Measurements from ENCODE around the gene SCN11A. TPM values are rescaled to one million over a fixed set of nuclear protein-coding genes. Genes with fewer than 3 reads are reported as not detected.

Gene SCN11A
- total and polyA plus RNA-seq, 9 of the 15 experiments (the other 6 are each of a cell fraction or from before 2014, with no cell fraction given) = 0.01 to 0.05 (median 0.04) TPM; not detected in 6

- TF ChIP-seq RNF219 (CRISPR knock-in tag; IDR thresholded peaks at IDR 0.05) (no peak), RBM34 (IDR thresholded peaks at IDR 0.05; ENCODE audit: borderline replicate concordance, insufficient read depth, low read length) (no peak), ZNF695 (CRISPR knock-in tag; IDR thresholded peaks at IDR 0.05) (no peak), MYNN (IDR thresholded peaks at IDR 0.05) (0 out of 2 replicates have a peak, but pooled peaks have one; percentile 7), MYNN (CRISPR knock-in tag; IDR thresholded peaks at IDR 0.05) (no peak), RUNX1 (IDR thresholded peaks at IDR 0.05; ENCODE audit: low read depth) (0 out of 2 replicates have a peak, but pooled peaks have one; percentile 37), NCOA1 (IDR thresholded peaks at IDR 0.05; ENCODE audit: low read depth) (no peak), HDAC1 (IDR thresholded peaks at IDR 0.05) (peak in 1 of 2 experiments; percentile 95; a peak in 2 of 4 replicates), L3MBTL2 (IDR thresholded peaks at IDR 0.05) (peak; percentile 70; the same call in 1 of the 2 replicates), SMARCE1 (IDR thresholded peaks at IDR 0.05) (0 out of 2 replicates have a peak, but pooled peaks have one; percentile 16), MYC (IDR thresholded peaks at IDR 0.05; ENCODE audit: low read depth, low read length) (peak; percentile 52), MYC (CRISPR knock-in tag; IDR thresholded peaks at IDR 0.05; ENCODE audit: borderline replicate concordance, low read depth) (peak; percentile 36; the same call in 1 of the 2 replicates)
- TF ChIP-seq, protein P1, sequence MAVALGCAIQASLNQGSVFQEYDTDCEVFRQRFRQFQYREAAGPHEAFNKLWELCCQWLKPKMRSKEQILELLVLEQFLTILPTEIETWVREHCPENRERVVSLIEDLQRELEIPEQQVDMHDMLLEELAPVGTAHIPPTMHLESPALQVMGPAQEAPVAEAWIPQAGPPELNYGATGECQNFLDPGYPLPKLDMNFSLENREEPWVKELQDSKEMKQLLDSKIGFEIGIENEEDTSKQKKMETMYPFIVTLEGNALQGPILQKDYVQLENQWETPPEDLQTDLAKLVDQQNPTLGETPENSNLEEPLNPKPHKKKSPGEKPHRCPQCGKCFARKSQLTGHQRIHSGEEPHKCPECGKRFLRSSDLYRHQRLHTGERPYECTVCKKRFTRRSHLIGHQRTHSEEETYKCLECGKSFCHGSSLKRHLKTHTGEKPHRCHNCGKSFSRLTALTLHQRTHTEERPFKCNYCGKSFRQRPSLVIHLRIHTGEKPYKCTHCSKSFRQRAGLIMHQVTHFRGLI (CRISPR knock-in tag; IDR thresholded peaks at IDR 0.05) = no peak
- TF ChIP-seq, protein P2, sequence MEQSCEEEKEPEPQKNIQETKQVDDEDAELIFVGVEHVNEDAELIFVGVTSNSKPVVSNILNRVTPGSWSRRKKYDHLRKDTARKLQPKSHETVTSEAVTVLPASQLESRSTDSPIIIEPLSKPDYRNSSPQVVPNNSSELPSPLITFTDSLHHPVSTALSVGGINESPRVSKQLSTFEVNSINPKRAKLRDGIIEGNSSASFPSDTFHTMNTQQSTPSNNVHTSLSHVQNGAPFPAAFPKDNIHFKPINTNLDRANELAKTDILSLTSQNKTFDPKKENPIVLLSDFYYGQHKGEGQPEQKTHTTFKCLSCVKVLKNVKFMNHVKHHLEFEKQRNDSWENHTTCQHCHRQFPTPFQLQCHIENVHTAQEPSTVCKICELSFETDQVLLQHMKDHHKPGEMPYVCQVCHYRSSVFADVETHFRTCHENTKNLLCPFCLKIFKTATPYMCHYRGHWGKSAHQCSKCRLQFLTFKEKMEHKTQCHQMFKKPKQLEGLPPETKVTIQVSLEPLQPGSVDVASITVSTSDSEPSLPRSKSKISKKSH (CRISPR knock-in tag; IDR thresholded peaks at IDR 0.05) = no peak
- TF ChIP-seq, protein P3, sequence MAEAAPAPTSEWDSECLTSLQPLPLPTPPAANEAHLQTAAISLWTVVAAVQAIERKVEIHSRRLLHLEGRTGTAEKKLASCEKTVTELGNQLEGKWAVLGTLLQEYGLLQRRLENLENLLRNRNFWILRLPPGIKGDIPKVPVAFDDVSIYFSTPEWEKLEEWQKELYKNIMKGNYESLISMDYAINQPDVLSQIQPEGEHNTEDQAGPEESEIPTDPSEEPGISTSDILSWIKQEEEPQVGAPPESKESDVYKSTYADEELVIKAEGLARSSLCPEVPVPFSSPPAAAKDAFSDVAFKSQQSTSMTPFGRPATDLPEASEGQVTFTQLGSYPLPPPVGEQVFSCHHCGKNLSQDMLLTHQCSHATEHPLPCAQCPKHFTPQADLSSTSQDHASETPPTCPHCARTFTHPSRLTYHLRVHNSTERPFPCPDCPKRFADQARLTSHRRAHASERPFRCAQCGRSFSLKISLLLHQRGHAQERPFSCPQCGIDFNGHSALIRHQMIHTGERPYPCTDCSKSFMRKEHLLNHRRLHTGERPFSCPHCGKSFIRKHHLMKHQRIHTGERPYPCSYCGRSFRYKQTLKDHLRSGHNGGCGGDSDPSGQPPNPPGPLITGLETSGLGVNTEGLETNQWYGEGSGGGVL (CRISPR knock-in tag; IDR thresholded peaks at IDR 0.05) = no peak
- TF ChIP-seq, protein P4, sequence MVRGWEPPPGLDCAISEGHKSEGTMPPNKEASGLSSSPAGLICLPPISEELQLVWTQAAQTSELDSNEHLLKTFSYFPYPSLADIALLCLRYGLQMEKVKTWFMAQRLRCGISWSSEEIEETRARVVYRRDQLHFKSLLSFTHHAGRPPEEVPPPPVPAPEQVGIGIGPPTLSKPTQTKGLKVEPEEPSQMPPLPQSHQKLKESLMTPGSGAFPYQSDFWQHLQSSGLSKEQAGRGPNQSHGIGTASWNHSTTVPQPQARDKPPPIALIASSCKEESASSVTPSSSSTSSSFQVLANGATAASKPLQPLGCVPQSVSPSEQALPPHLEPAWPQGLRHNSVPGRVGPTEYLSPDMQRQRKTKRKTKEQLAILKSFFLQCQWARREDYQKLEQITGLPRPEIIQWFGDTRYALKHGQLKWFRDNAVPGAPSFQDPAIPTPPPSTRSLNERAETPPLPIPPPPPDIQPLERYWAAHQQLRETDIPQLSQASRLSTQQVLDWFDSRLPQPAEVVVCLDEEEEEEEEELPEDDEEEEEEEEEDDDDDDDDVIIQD (CRISPR knock-in tag; IDR thresholded peaks at IDR 0.05) = no peak
- TF ChIP-seq, protein P5, sequence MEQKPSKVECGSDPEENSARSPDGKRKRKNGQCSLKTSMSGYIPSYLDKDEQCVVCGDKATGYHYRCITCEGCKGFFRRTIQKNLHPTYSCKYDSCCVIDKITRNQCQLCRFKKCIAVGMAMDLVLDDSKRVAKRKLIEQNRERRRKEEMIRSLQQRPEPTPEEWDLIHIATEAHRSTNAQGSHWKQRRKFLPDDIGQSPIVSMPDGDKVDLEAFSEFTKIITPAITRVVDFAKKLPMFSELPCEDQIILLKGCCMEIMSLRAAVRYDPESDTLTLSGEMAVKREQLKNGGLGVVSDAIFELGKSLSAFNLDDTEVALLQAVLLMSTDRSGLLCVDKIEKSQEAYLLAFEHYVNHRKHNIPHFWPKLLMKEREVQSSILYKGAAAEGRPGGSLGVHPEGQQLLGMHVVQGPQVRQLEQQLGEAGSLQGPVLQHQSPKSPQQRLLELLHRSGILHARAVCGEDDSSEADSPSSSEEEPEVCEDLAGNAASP (IDR thresholded peaks at IDR 0.05) = no peak
These were observed at the start of gene SCN11A, which contains the start of gene WDR48 (continued) for GRCh38 chr3:39051649-39052561.
